K562 (cell line): Measurements from ENCODE around the gene ZNRF2. TPM values are rescaled to one million over a fixed set of nuclear protein-coding genes. Genes with fewer than 3 reads are reported as not detected.
A peak's percentile ranks its signal among the peaks of the same experiment; 100 is the strongest.

ENCODE experiments used
- ATAC-seq: fragments of 200-7000 bp; cut with Tn5 transposase; 3 replicates; pipeline ENCODE4 v1.9.1; 2020; ENCODE audit warnings: moderate library complexity
- BruUV-seq: library from RNA; stranded (reverse); fragments of 400-500 nt; replicated peaks from 2 replicates; lab custom pipeline; 2021; lab: Mats Ljungman, UMichigan
- CTCF ChIA-PET: fragments of 300-600 bp; formaldehyde crosslinking; extraction: SDS; loops from one replicate; lab custom pipeline; 2021; ENCODE audit warnings: low intra/inter-chr PET ratio; lab: Yijun Ruan, JAX
- POLR2A ChIA-PET: fragments of 300-600, 350-650 bp; sonication (Branson Sonifier 250); formaldehyde crosslinking; extraction: SDS; loops from one replicate; lab custom pipeline; 2021; ENCODE audit warnings: antibody characterized with exemption, inconsistent platforms; lab: Yijun Ruan, JAX
- DNase-seq, 4 experiments: peaks; one replicate each; pipeline versions ENCODE4 v3.0.0 to v3.0.0-alpha.2; 2011 to 2018; ENCODE audit warnings: low spot score in 3 of 4, mixed read lengths in 3 of 4; ENCODE audit errors: extremely low read depth in 1 of 4
- FAIRE-seq: peaks from 2 replicates; lab custom pipeline; 2011; peaks lifted over from hg19 to GRCh38; lab: Jason Lieb, UNC
- H2AFZ ChIP-seq: 2 replicates; pipeline ENCODE4 v1.6.0; 2011; ENCODE audit warnings: low read depth, low read length, control low read depth, inconsistent platforms
- H3K27ac ChIP-seq: fragments of 200-600 bp; 3 replicates; pipeline ENCODE4 v1.8.0; 2011; ENCODE audit warnings: low read depth, mild to moderate bottlenecking, control low read depth, inconsistent platforms, low read length, moderate library complexity, mixed read lengths; ENCODE audit errors: extremely low read depth
- H3K27me3 ChIP-seq, 2 experiments: fragments of 300-600 bp in 1 of 2; 2 replicates in 1 of 2; 3 replicates in 1 of 2; pipeline versions ENCODE4 v1.6.0 to v1.8.0; 2011; ENCODE audit warnings: inconsistent platforms in 2 of 2, low read length in 2 of 2, mild to moderate bottlenecking in 1 of 2, mixed read lengths in 1 of 2, moderate library complexity in 1 of 2; ENCODE audit not compliant: control insufficient read depth in 2 of 2, insufficient read depth in 2 of 2
- H3K36me3 ChIP-seq: fragments of 300-600 bp; 3 replicates; pipeline ENCODE4 v1.8.0; 2011; ENCODE audit warnings: mild to moderate bottlenecking, low read length, inconsistent platforms; ENCODE audit not compliant: control insufficient read depth, insufficient read depth
- H3K4me1 ChIP-seq, 2 experiments: fragments of 200-600 bp in 1 of 2; replicated peaks in 1 of 2; 2 replicates in 1 of 2; 3 replicates in 1 of 2; pipeline versions ENCODE4 v1.5.1 to v1.8.0; 2011; ENCODE audit warnings: inconsistent platforms in 2 of 2, low read length in 2 of 2, mild to moderate bottlenecking in 1 of 2, mixed read lengths in 1 of 2, moderate library complexity in 1 of 2; ENCODE audit not compliant: control insufficient read depth in 2 of 2, insufficient read depth in 2 of 2
- H3K4me2 ChIP-seq: 2 replicates; pipeline ENCODE4 v1.6.1; 2011; ENCODE audit warnings: low read length, control low read depth, inconsistent platforms, mixed read lengths; ENCODE audit not compliant: insufficient read depth
- H3K4me3 ChIP-seq: fragments of 200-600 bp; sonication (generic), shearing (Covaris generic); 2 replicates; pipeline ENCODE4 v1.5.1; 2016; ENCODE audit warnings: control low read depth, inconsistent platforms
- H3K79me2 ChIP-seq: fragments of 200-600 bp; 3 replicates; pipeline ENCODE4 v1.8.0; 2011; ENCODE audit warnings: low read length, inconsistent platforms; ENCODE audit not compliant: control insufficient read depth, insufficient read depth
- H3K9ac ChIP-seq, 2 experiments: 2 replicates each; pipeline versions ENCODE4 v1.6.0 to v1.6.1; 2011; ENCODE audit warnings: low read depth in 2 of 2, low read length in 2 of 2, control low read depth in 1 of 2, inconsistent platforms in 1 of 2, mild to moderate bottlenecking in 1 of 2, mixed read lengths in 1 of 2; ENCODE audit not compliant: insufficient read depth in 1 of 2
- H3K9me1 ChIP-seq: one replicate; pipeline ENCODE4 v1.6.0; 2011; ENCODE audit warnings: inconsistent platforms, mild to moderate bottlenecking, low read length, moderate library complexity; ENCODE audit not compliant: control insufficient read depth, insufficient read depth
- H3K9me3 ChIP-seq: replicated peaks from 2 replicates; pipeline ENCODE4 v1.5.1; 2011; ENCODE audit warnings: low read depth, low read length, inconsistent platforms; ENCODE audit not compliant: control insufficient read depth, insufficient read depth
- H4K20me1 ChIP-seq: replicated peaks from 2 replicates; pipeline ENCODE4 v1.6.1; 2011; ENCODE audit warnings: low read length, inconsistent platforms, mixed read lengths; ENCODE audit not compliant: control insufficient read depth, insufficient read depth
- ADNP ChIP-seq: fragments of 200-800 bp; sonication (Bioruptor generic); IDR thresholded peaks from 2 replicates; pipeline ENCODE4 v1.6.1; 2016; ENCODE audit warnings: missing genetic modification characterization, missing compliant biosample characterization
- CBX2 ChIP-seq: fragments of 200-600 bp; sonication (generic); IDR thresholded peaks from one replicate; pipeline ENCODE4 v1.6.1; 2012; ENCODE audit warnings: mild to moderate bottlenecking, low read length, inconsistent platforms; ENCODE audit not compliant: insufficient read depth, poor library complexity, severe bottlenecking
- DNMT1 ChIP-seq: fragments of 450-650 bp; IDR thresholded peaks from 2 replicates; pipeline ENCODE4 v1.6.1; 2016; ENCODE audit warnings: antibody characterized with exemption, mild to moderate bottlenecking
- MAFG ChIP-seq: fragments of 450-650 bp; conservative IDR thresholded peaks from 2 replicates; pipeline ENCODE4 v1.6.1; 2016; ENCODE audit warnings: missing genetic modification characterization, missing compliant biosample characterization
- MTA2 ChIP-seq: fragments of 450-650 bp; IDR thresholded peaks from 2 replicates; pipeline ENCODE4 v1.6.1; 2016; ENCODE audit warnings: low read depth
- POLR2AphosphoS2 ChIP-seq: IDR thresholded peaks from 2 replicates; pipeline ENCODE4 v1.6.1; 2012; ENCODE audit warnings: low read length, improper control_type of control experiment
- POLR2G ChIP-seq: fragments of 200-400 bp; formaldehyde crosslinking; IDR thresholded peaks from 2 replicates; pipeline ENCODE4 v1.6.1; 2017; ENCODE audit warnings: low read depth, mild to moderate bottlenecking, antibody characterized with exemption, low read length, moderate library complexity
- RAD21 ChIP-seq, 2 experiments: fragments of 250-450 bp in 1 of 2; fragments of 450-650 bp in 1 of 2; sonication (Bioruptor Pico) in 1 of 2; formaldehyde crosslinking in 1 of 2; IDR thresholded peaks in 1 of 2; conservative IDR thresholded peaks in 1 of 2; 2 replicates each; pipeline versions ENCODE4 v1.4.0 to v1.8.0; 2020 to 2022; ENCODE audit warnings: mild to moderate bottlenecking in 2 of 2, moderate library complexity in 1 of 2
- RBM25 ChIP-seq: fragments of 200-400 bp; formaldehyde crosslinking; IDR thresholded peaks from 2 replicates; pipeline ENCODE4 v1.6.1; 2018; ENCODE audit warnings: low read length, low read depth, moderate library complexity; ENCODE audit not compliant: severe bottlenecking
- REST ChIP-seq, 2 experiments: fragments of 450-650 bp; formaldehyde crosslinking in 1 of 2; IDR thresholded peaks; 2 replicates each; pipeline versions ENCODE4 v1.4.0 to v1.6.1; 2014 to 2020; ENCODE audit warnings: mild to moderate bottlenecking in 2 of 2, borderline replicate concordance in 1 of 2, low read depth in 1 of 2
- RFX1 ChIP-seq: fragments of 450-650 bp; IDR thresholded peaks from 2 replicates; pipeline ENCODE4 v1.6.1; 2016; ENCODE audit warnings: mild to moderate bottlenecking, moderate library complexity
- SMC3 ChIP-seq: conservative IDR thresholded peaks from 2 replicates; pipeline ENCODE4 v1.6.1; 2011; ENCODE audit warnings: low read depth, low read length, improper control_type of control experiment; ENCODE audit not compliant: insufficient read depth
- STAG1 ChIP-seq: sonication (generic); formaldehyde crosslinking; IDR thresholded peaks from 2 replicates; pipeline ENCODE4 v1.5.0; 2020; ENCODE audit warnings: missing genetic modification reagents, borderline replicate concordance
- ZNF24 ChIP-seq: fragments of 450-650 bp; IDR thresholded peaks from 2 replicates; pipeline ENCODE4 v1.6.1; 2016
- WGBS: fragments of 100-300 bp; shearing (Covaris generic); methylation state at CpG from one replicate; pipeline ENCODE4 v1.1.6; 2016; ENCODE audit warnings: low coverage, mixed read lengths; ENCODE audit not compliant: insufficient coverage; ENCODE audit errors: missing lambda C conversion rate; 5-methylcytosine and 5-hydroxymethylcytosine counted together
- in situ Hi-C: fragments of 300-500 bp; cut with MboI; formaldehyde crosslinking; loops from 4 replicates; pipeline ENCODE4 v1.15.0; 2018; ENCODE audit warnings: inconsistent platforms, mixed read lengths
- intact Hi-C: fragments of 100-400 bp; cut with micrococcal nuclease; formaldehyde crosslinking; loops from 2 replicates; pipeline ENCODE4 v1.14.2; 2022
- polyA plus RNA-seq, 8 experiments: library from polyadenylated mRNA; depleted of rRNA in 4 of 8; stranded (reverse) in 5 of 8; unstranded in 3 of 8; fragments of >200 nt; fragmentation: Nextera tagmentation in 2 of 8; fragmentation: Illumina TruSeq in 1 of 8; extraction: Ambion mirVana in 2 of 8; extraction: Trizol in 1 of 8; gene quantifications; 2 replicates each; pipeline versions ENCODE4 v1.2.1 to v1.2.3, GENCODE V29; 2011 to 2014; ENCODE audit warnings: inconsistent platforms in 1 of 8, missing spikeins in 1 of 8
- total RNA-seq, 7 experiments: library from RNA; depleted of rRNA in 6 of 7; stranded (reverse); fragments of >200 nt in 6 of 7; fragmentation: Illumina TruSeq in 2 of 7; extraction: Trizol in 2 of 7; gene quantifications; 2 replicates each; pipeline versions ENCODE4 v1.2.1 to v1.2.3, GENCODE V29; 2011 to 2021; ENCODE audit warnings: low replicate concordance in 1 of 7

ZNRF2 gene
- total and polyA plus RNA-seq, 9 of the 15 experiments (the other 6 are each of a cell fraction or from before 2014, with no cell fraction given), result 1.1 to 13.9 (median 5.5) TPM

DNA sequence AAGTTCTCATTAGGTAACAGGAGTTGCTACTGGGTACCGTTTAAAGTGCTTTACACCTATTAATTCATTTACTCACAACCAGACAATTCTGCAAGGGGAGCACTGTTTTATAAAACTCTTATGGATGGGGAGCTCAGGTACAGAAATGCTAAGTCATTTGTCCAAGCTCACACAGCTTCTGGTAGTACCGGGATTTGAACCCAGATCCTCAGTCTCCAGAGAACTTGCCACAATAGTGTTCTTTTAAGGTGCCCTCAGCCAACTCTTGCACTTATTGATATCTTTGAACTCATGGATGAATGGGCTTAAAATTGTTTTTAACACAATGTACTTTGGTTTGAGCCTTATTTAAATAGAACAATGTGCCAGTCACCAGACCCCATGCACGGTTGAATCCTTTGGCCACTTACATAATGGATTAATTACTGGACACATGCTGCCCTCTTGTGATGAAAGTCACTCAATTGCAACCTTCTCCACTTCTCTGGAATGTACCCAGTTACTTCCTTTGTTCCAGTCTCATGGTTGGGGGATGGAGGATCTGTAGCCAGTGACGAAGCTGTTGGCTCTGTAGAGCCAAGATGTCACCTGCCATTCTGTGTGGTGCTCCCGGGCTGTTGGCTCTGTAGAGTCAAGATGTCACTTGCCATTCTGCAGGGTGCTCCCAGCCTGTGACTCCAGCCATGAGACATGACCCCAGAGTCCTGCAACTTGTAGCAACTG, 128.5 kb downstream of the ZNRF2 start:
- WGBS, result 42% methylated on average over 5 of the region's 5 CpGs
- Histone ChIP-seq H3K9me1 (no peaks in the 10 kb centered on the region), H3K4me3 (no peak overlapping the region), H3K36me3 (no peaks in the 10 kb centered on the region), H3K4me1 (no peaks in the 10 kb centered on the region; a peak in 1 of 5 replicates), H3K9me3 (peaks cover 5% of the 10 kb centered on the region; the same call in 1 of the 2 replicates), H3K4me2 (no peak overlapping the region), H3K27ac (no peak overlapping the region), H2AFZ (no peak overlapping the region), H3K79me2 (no peaks in the 10 kb centered on the region), H3K9ac (no peak overlapping the region), H3K27me3 (no peaks in the 10 kb centered on the region), H4K20me1 (no peaks in the 10 kb centered on the region)
- ChIA-PET CTCF (interaction anchor here (0.7 to 3.4 kb wide), 5 partner anchors 128 to 777 kb away, joined by 3 to 25 read pairs (median 5); no protein-coding TSS in a partner anchor), POLR2A (no interaction called here)
- no TSS peak for BruUV-seq
- in situ Hi-C loops (loop anchor here (5.0 kb wide), 2 partner anchors 136 to 251 kb away; no protein-coding TSS in a partner anchor), intact Hi-C loops (loop anchor here (2.0 kb wide), 4 partner anchors 128 to 248 kb away; partner anchors contain the start of gene ZNRF2)
- peak; percentile 36 to 77 (median 54) for DNase-seq
- FAIRE-seq, result peak; percentile 93
- peak; percentile 94 for ATAC-seq
- TF ChIP-seq RFX1 (no peak), CBX2 (no peak), POLR2G (no peak), MTA2 (no peak), RBM25 (peak; percentile 53), REST (IDR thresholded peaks at IDR 0.05; ENCODE audit: borderline replicate concordance) (peak; percentile 89), REST (CRISPR knock-in tag; IDR thresholded peaks at IDR 0.05; ENCODE audit: low read depth) (no peak), STAG1 (CRISPR knock-in tag) (peak; percentile 51; the same call in 1 of the 2 replicates), DNMT1 (no peak), MAFG (tag) (peak; percentile 25; the same call in 1 of the 2 replicates), POLR2AphosphoS2 (no peak), RAD21 (CRISPR knock-in tag; conservative IDR thresholded peaks at IDR 0.05 in 1 of 2, IDR thresholded peaks at IDR 0.05 in 1 of 2) (peak; percentile 85 to 92), ZNF24 (peak; percentile 30; the same call in 1 of the 2 replicates), SMC3 (peak; percentile 86), ADNP (tag) (0 out of 2 replicates have a peak, but pooled peaks have one; percentile 10)
